ENCODE measurements around the gene GOLIM4.
"Not testable (repeated sequence)": the region's sequence is repeated elsewhere in the genome, so short reads cannot be mapped to it uniquely, and the experiment has no call there.

The GOLIM4 gene

GRCh38 chr3:168073842-168074605, 21.7 kb downstream of the GOLIM4 start:
- DNase-seq: no peak

GRCh38 chr3:168072323-168072650, 23.4 kb downstream of the GOLIM4 start:
- DNase-seq: no peak

- DNase-seq: no peak
These were observed 24.0 kb downstream of the GOLIM4 start for GRCh38 chr3:168071591-168072322.

GRCh38 chr3:168070919-168071318, 24.8 kb downstream of the GOLIM4 start:
- DNase-seq: no peak

GRCh38 chr3:168068346-168068745, 27.4 kb downstream of the GOLIM4 start:
- DNase-seq: no peak

- DNase-seq: no peak
These were observed 28.8 kb downstream of the GOLIM4 start for GRCh38 chr3:168066882-168067281.

- no peak for DNase-seq
These were observed 30.2 kb downstream of the GOLIM4 start for GRCh38 chr3:168065569-168065968.

GRCh38 chr3:168063122-168063521, 32.6 kb downstream of the GOLIM4 start:
- no peak for DNase-seq

- no peak for DNase-seq
These were observed 33.0 kb downstream of the GOLIM4 start for GRCh38 chr3:168062679-168063078.

GRCh38 chr3:168061332-168061996, 34.3 kb downstream of the GOLIM4 start:
- DNase-seq: no peak

- DNase-seq: no peak
These were observed 35.4 kb downstream of the GOLIM4 start for GRCh38 chr3:168060317-168060716.

GRCh38 chr3:168058481-168058880, 37.2 kb downstream of the GOLIM4 start:
- DNase-seq: no peak

- not testable (repeated sequence) for DNase-seq
These were observed 39.1 kb downstream of the GOLIM4 start for GRCh38 chr3:168056398-168057230.

- DNase-seq: no peak
These were observed 41.3 kb downstream of the GOLIM4 start for GRCh38 chr3:168054447-168054846.

GRCh38 chr3:168053115-168053514, 42.6 kb downstream of the GOLIM4 start:
- no peak for DNase-seq

GRCh38 chr3:168052515-168052914, 43.2 kb downstream of the GOLIM4 start:
- DNase-seq: no peak

- DNase-seq: no peak
These were observed 43.9 kb downstream of the GOLIM4 start for GRCh38 chr3:168051531-168052471.

- no peak for DNase-seq
These were observed 44.7 kb downstream of the GOLIM4 start for GRCh38 chr3:168051070-168051469.

- DNase-seq: no peak
These were observed 46.3 kb downstream of the GOLIM4 start for GRCh38 chr3:168049367-168049974.

GRCh38 chr3:168048414-168049330, 47.1 kb downstream of the GOLIM4 start:
- no peak for DNase-seq

All from stimulated activated CD4-positive, alpha-beta T cell treated with anti-CD3 and anti-CD28 coated beads, Interleukin-4, amount 100 ng/mL, for 1 hour (primary cell).